Progenitor cell of endocrine pancreas (in vitro differentiated cells): ENCODE data around the gene GOLGA8J. TPM values are rescaled to one million over a fixed set of nuclear protein-coding genes. Genes with fewer than 3 reads are reported as not detected.
"Not testable (repeated sequence)": the region's sequence is repeated elsewhere in the genome, so short reads cannot be mapped to it uniquely, and the experiment has no call there.

Experiments used
- DNase-seq: peaks from one replicate; pipeline ENCODE4 v3.0.0; 2021; ENCODE audit warnings: low spot score; ENCODE audit not compliant: unreplicated experiment
- H3K27ac Mint-ChIP-seq: 2 replicates; pipeline ENCODE4 v1.8.0; 2021; ENCODE audit warnings: mild to moderate bottlenecking, moderate library complexity, mixed read lengths
- H3K27me3 Mint-ChIP-seq: 2 replicates; pipeline ENCODE4 v1.8.0; 2021; ENCODE audit warnings: mixed read lengths
- H3K36me3 Mint-ChIP-seq: 2 replicates; pipeline ENCODE4 v1.8.0; 2022; ENCODE audit warnings: mixed read lengths; ENCODE audit not compliant: insufficient read depth
- H3K4me1 Mint-ChIP-seq: 2 replicates; pipeline ENCODE4 v1.8.0; 2021; ENCODE audit warnings: low read depth, mixed read lengths
- H3K4me3 Mint-ChIP-seq: 2 replicates; pipeline ENCODE4 v1.8.0; 2021; ENCODE audit warnings: low read depth, mild to moderate bottlenecking, moderate library complexity, mixed read lengths
- H3K9me3 Mint-ChIP-seq: 2 replicates; pipeline ENCODE4 v1.8.0; 2021; ENCODE audit warnings: low read depth, mixed read lengths
- CTCF ChIP-seq: fragments of 200-600 bp; sonication (generic); IDR thresholded peaks from one replicate; pipeline ENCODE4 v1.5.0; 2021; ENCODE audit warnings: antibody characterized with exemption, mild to moderate bottlenecking; ENCODE audit not compliant: unreplicated experiment
- long read RNA-seq: library from polyadenylated mRNA; unstranded; transcript quantifications from one replicate; pipeline ENCODE4 v2.0.0, GENCODE V29; 2020
- total RNA-seq: library from RNA; stranded (reverse); gene quantifications from 2 replicates; pipeline ENCODE4 v1.2.1, GENCODE V29; 2021

Gene GOLGA8J
- total RNA-seq: not detected in 2 replicates
- long read RNA-seq: 0 reads

- H3K9me3 Mint-ChIP-seq, H3K4me1 Mint-ChIP-seq, H3K4me3 Mint-ChIP-seq, DNase-seq, H3K27me3 Mint-ChIP-seq, H3K36me3 Mint-ChIP-seq, H3K27ac Mint-ChIP-seq: not testable (repeated sequence)
Measured at GRCh38 chr15:30082655-30083054, at the start of gene GOLGA8J. TSS of gene GOLGA8J (plus strand) at chr15:30082955. CDS start at chr15:30083053, 98 bp downstream.

- DNase-seq: no peak
- H3K27ac Mint-ChIP-seq: no peak overlapping the region
- H3K4me1 Mint-ChIP-seq: no peaks in the 10 kb centered on the region
- no peak overlapping the region for H3K4me3 Mint-ChIP-seq
- peaks cover 2% of the 10 kb centered on the region for H3K36me3 Mint-ChIP-seq
- H3K27me3 Mint-ChIP-seq: peaks cover 14% of the 10 kb centered on the region
- peaks cover 6% of the 10 kb centered on the region for H3K9me3 Mint-ChIP-seq
- no peak for TF ChIP-seq CTCF
Measured at GRCh38 chr15:30033211-30033610, 49.5 kb upstream of the GOLGA8J start.

- Mint-ChIP-seq H3K4me1 (no peaks in the 10 kb centered on the region), H3K27ac (no peak overlapping the region), H3K9me3 (peaks cover 6% of the 10 kb centered on the region), H3K4me3 (no peak overlapping the region), H3K27me3 (peaks cover 14% of the 10 kb centered on the region), H3K36me3 (peaks cover 2% of the 10 kb centered on the region)
- no peak for TF ChIP-seq CTCF
- DNase-seq: no peak
Measured at GRCh38 chr15:30033763-30034162, 49.0 kb upstream of the GOLGA8J start.

- Mint-ChIP-seq H3K9me3 (no peaks in the 10 kb centered on the region), H3K4me1 (no peaks in the 10 kb centered on the region), H3K27ac (no peak overlapping the region), H3K36me3 (no peaks in the 10 kb centered on the region), H3K27me3 (peaks cover 14% of the 10 kb centered on the region), H3K4me3 (no peak overlapping the region)
- no peak for TF ChIP-seq CTCF
- no peak for DNase-seq
Measured at GRCh38 chr15:30036036-30036703, 46.6 kb upstream of the GOLGA8J start.

GRCh38 chr15:30038667-30039523, 43.9 kb upstream of the GOLGA8J start:
- no peaks in the 10 kb centered on the region for H3K4me1 Mint-ChIP-seq
- TF ChIP-seq CTCF: no peak
- H3K27ac Mint-ChIP-seq: no peak overlapping the region

More at GRCh38 chr15:30038667-30039523, 43.9 kb upstream of the GOLGA8J start:
- DNase-seq: no peak
- H3K36me3 Mint-ChIP-seq: no peaks in the 10 kb centered on the region
- H3K4me3 Mint-ChIP-seq: no peak overlapping the region
- no peaks in the 10 kb centered on the region for H3K9me3 Mint-ChIP-seq
- peaks cover 14% of the 10 kb centered on the region for H3K27me3 Mint-ChIP-seq
